Stimulated activated CD4-positive, alpha-beta T cell treated with anti-CD3 and anti-CD28 coated beads, Interleukin-1b, Interleukin-23, amount 100 ng/mL, for 48 hours (primary cell): ENCODE data around the gene CMTM4.
"Not testable (repeated sequence)": the region's sequence is repeated elsewhere in the genome, so short reads cannot be mapped to it uniquely, and the experiment has no call there.

Source experiments
- DNase-seq: peaks from one replicate; pipeline ENCODE4 v3.0.0-alpha.2; 2020

CMTM4 gene

DNA sequence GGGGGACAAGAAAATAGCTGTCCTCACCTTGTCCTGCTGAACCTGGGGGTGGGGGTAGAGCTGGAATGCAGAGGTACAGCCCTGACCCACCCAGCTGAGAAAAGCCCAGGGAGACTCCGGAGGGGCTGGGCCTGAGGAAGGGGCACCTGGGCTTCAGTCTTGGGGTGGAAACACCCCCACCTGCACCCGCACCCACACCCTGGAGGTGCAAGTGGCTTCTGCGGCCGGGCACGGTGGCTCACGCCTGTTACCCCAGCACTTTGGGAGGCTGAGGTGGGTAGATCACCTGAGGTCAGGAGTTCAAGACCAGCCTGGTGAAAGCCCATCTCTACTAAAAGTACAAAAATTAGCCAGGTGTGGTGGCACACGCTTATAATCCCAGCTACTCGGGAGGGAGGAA, 84.6 kb downstream of the CMTM4 start:
- DNase-seq: not testable (repeated sequence)

DNA sequence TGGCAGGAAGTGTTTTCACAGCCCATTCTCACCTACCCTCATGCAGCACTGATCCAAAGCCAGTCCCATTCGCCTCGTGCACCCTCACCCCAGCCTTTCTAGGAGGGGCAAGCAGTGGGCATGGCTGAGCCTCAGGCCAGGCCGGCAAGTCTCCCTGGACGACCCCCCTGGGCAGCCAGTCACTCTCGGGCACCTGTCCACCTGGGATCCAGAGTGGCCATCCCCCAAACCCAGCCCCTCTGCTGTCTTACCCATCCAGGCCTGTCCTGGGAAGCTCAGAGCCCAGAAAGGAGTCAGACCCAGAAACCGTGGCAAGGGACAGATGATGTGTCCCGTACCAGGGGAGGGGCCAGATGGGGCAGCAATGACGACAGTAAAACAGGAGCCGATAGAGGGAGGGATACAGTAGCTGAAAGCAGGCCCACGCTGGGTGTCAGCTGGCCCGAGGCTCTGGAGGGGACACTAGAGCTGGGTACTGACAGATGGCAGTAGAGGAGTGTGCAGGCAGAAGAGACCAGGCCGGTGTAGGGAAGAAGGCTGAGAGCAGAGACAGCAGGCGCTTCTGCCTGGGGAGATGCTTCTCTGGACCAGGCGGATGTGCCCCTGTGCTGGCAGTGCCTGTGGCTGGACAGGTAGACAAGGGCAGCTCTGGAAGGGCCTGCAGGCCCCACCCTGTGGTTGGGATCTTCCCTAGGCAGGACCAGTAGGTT, 86.3 kb downstream of the CMTM4 start:
- DNase-seq: no peak

DNA sequence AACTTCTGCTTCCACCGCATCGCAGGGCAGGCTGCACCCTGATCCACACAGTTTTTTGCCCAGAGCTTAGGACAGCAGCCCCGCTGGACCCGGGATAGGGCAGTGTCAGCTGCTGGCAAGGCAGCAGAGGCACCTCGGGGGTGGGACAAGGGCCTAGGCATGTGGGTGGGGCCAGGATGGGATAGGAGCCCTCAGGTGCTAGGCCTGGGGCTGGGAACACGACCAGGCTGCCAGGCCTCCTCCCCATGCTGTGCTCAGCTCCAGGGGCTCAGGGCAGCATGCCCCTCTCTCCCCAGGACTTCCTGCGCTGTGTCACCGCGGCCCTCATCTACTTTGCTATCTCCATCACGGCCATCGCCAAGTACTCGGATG, 87.4 kb downstream of the CMTM4 start:
- DNase-seq: no peak

DNA sequence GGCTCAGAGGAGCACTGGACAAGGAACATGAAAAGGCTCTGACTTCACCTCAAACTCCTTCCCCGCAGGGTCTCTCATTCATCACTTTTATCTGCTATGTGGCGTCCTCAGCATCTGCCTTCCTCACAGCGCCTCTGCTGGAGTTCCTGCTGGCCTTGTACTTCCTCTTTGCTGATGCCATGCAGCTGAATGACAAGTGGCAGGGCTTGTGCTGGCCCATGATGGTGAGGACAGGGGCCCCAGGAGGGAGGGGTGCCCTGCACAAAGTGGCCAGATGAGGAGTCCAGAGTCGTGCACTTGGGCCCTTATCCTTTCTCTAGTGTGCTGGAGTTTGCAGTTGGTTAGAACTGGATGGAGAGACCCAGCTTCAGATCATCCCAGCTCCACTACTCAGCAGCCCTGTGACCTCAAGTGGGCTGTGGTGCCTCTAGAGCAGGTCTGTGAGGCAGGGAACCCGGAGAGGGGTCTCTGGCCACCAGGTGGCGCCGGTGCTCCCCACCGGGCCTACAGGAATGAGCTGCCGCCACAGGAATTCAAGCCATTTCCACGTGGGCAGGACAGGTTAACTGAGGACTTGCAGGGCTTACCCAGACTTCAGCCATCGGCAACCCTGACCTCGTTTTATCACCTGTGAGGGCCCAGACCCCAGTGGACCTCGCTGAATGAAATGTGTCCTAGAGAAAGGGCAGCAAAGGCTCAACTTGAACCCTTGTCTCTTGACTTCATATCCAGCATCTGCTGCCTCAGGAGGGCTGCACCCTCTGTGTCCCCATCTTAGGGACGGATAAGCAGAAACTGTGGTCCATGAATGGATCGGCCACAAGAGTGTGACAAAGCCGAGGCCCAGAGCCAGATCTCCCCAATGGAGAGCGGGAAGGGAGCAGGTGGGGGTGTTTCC, 88.1 kb downstream of the CMTM4 start:
- peak; percentile 86 for DNase-seq

DNA sequence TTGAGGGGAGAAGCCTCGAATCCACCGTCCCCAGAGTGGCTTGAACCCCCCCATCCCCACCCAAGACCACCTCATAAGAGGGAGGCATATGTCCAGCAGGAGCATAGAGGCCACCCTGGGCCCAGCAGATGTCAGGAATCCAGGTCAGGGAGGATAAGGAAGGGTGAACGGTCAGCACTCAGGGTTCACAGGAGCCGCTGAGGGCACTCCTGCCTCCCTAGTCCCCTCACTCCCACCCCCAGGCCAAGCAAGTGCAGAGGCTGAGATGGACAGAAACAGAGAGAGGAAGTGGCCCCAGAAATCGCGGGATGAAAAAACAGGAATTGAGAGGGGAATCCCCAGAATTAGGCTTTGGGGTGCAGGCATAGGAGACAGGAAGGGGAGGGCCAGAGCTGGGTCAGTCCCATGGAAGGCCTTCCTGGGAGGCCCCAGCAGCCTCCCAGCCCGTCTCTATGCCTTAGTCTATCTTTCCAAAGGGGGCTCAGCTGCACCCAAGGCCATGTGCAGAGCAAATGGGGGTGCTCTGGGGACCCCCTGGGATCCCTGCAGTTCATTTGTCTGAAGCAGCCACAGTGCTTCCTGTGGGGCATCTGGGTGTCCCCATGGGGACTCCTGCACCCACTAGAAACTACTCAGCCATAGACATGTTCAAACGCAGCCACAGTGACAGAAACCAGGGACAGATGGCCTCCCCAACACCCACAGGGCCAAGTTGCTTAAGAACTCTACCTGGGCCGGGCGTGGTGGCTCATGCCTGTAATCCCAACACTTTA, 90.4 kb downstream of the CMTM4 start:
- no peak for DNase-seq

DNA sequence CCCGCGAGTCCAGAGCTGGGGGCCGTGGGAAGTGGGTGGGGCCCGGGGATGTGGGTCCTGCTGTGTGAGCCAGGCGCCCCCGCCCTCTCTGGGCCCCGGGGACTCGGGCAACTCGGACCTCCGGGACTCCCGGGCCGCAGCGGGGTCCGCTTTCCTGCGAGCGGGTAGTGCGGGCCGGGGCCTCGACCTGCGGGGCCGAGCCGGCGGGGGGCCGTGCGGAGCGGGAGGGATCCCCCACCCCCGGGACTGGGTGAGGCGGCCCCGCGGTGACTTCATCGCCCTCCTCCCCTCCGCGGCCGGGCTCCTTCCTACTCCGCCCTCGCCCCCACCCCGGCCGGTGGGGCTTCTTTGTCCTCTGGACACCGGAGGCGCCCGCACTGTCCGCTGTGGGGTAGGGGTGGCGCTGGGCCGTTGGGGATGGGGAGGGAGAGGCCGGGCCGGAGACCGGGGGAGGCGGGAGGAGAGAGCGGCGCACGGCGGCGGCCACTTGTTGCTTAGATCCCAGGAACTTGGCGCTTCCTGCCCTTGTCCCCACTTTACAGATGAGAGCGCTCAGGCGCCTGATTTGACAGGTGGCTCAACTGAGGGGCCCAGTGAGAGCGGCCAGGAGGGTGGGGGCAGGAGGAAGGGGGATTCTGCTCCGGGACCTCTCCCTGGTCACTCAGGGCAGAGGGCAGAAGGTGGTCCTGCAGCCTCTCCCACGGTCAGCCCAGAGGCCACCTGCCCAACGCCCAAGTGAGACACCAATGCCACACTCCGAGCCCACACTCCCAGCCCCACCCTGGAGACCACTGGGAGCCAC, 91.2 kb downstream of the CMTM4 start:
- peak; percentile 17 for DNase-seq

DNA sequence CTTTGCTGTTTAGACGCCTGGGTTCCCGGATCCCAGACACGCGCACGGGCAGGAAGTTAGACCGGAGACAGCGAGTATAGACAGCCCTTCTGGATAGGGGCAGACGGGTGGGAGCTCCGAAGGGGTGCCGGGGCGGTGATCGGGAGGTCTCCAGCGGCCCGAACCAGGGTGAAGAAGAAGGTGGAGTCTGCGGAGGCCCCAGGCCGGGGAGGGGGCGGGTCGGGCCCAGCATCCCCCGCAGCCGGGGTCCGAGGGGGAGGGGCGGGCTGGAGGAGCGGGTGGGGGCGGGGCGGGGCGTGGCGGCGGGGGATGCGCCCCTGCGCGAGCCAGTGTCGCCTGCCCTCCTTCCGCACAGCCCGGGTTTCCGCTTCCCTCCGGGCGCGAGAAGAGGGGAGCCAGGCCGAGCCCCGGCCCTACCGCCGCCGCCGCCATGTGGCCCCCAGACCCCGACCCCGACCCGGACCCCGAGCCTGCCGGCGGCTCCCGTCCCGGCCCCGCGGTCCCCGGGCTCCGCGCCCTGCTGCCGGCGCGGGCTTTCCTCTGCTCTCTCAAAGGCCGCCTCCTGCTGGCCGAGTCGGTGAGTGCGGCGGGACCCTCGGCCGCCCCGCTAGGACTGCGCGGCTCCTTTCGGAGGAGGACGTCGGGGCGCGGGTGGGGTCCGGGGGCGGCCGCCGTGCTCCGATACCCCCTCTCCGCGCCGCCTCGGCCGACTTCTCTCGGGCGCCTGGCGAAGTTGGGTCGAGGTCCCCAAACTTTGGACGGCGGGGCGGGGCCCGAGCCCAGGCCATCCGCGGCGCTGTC, 92.0 kb downstream of the CMTM4 start, which contains the start of gene CMTM3:
CMTM3 (plus strand) TSS at position 329 of the 801 bp plus-strand sequence; CDS start at position 431, 102 bp downstream.
- DNase-seq: peak; percentile 69

DNA sequence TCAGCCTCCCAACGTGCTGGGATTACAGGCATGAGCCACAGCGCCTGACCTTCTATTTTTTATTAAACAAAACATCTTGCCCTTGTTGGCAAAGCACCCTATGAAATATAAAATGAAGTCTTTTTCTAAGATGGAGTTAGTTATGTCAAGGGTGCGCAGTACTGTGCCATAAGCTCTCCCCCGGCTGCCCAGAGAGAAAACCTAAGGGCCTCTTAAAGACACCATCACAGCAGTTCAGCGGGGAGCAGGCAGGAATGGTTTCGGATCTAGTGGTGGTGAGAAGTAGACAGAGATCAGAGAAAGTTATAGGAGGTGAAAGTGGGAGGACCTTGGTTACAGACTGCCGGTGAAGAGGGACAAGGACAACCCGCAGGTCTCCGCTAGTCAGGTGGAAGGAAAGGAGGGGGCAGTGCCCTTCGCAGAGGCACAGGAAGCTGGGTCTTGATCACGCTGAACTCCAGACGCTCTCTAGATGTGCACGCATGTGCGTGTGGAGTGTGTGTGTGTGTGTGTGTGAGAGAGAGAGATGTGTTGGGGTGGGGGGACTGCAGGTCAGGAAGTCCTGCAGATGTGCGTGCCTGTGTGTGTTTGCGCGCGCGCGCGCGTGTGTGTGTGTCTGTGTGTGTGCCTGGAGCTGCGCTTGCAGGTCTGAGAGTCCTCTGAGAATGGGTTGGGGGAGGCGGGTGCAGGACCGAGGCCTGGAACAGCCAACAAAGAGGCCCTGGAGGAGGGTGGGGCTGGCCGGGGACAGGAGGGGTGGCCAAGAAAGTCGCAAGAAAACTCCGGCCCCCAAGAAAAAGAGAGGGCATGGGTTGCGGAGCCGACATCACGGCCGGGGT, 92.8 kb downstream of the CMTM4 start:
- DNase-seq: peak; percentile 73

DNA sequence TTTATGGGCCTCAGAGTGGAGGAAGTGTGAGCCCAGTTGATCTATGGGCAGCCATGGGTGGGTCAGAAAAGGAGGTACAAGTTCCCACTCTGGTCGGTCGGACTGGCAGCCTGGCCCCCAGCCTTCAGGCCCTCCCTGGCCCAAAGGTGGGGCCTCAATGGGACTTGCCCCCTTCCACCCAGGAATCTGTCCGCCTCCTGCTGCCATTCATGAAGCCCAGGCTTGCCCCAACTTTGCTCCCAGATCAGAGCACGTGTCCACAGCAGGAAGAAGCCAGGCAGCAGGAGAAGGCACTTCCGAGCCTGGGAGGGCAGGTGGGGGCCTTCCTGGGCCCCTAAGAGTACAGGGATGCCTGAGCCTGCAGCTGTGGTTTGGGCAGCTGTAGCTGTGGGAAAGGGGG, 95.1 kb downstream of the CMTM4 start:
- no peak for DNase-seq

DNA sequence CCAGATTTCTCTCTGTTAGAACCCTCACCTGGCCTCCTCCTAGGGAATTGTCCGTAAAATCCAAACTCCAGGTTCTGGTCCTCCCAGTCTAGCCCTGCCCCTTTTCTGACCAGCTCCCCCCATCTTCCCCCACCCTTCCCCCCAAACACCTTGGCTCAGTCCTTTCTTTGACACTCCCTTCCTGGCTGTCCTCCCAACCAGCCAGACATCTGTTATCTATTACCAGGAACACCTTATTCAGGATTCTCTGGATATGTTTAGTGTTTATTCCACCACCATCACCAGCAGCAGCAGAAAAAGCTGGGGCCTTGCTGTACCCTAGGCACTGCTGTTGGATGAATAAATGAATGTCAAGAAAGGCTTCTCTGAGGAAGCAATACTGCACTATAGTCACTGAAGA, 96.1 kb downstream of the CMTM4 start:
- DNase-seq: no peak

DNA sequence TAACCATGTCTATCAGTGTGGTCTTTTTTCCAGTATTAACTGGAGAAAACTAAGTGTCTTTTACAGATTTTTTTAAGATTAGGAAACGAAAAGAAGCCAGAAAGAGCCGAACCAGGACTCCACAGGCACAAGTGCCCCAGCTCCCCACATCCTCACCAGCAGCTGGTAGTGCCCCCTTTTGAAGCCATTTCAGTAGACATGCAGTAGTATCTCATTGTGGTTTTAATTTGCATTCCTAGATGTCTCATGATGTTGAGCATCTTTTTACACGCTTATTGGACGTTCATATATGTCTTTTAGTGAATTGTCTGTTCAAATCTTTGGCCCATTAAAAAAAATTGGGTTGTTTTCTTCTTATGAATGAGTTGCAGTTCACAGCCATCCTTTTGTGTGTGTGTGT, 96.8 kb downstream of the CMTM4 start:
- no peak for DNase-seq

DNA sequence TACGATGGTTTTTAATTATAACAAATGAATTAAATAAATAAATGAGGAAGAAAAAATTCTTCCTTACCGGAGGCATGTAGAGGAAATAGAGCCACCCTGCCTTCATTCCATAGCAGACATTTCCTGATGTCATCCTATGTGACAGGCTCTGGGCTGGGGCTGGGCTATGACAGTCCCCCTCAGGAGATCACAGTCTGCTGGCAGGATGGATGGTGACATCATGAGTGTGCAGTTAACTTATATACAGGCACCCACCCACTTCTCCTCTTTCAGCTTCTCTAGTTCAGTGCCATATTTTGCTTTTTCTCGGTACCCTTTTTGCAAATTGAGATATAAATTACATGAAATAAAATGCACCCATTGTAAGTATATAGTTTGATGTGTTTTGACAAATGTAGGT, 98.4 kb downstream of the CMTM4 start:
- no peak for DNase-seq

DNA sequence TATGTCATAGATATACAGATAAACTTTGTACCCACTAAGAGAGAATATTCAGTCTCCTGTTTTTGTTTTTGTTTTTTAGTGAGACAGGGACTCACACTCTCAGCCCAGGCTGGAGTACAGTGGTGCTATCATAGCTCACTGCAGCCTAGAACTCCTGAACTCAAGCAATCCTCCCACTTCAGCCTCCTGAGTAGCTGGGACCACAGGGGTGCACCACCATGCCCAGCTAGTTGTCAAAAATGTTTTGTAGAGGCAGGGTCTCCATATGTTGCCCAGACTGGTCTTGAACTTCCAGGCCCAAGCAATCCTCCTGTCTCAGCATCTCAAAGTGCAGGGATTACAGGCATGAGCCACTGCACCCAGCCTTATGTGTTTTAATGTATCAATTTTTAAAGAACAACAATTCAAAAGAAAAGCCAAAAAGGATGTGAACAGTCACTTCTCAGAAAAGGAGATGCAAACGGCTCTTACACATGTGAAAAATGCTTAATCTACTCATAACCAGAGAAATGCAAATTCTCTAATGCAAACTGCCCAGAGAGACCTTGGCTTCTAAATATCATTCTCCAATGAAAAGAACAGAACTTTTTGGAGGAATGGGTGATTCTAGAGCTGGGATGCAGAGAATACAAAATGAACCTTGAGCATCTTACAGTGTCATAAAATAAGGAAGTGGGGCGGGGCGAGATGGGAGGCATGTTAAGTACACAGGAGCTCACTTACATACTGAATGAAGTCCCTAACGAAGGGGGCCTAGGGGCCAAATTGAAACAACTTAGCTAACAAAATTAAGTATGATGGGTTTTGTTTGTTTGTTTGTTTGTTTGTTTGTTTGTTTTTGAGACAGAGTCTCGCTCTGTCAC, 99.3 kb downstream of the CMTM4 start:
- no peak for DNase-seq

DNA sequence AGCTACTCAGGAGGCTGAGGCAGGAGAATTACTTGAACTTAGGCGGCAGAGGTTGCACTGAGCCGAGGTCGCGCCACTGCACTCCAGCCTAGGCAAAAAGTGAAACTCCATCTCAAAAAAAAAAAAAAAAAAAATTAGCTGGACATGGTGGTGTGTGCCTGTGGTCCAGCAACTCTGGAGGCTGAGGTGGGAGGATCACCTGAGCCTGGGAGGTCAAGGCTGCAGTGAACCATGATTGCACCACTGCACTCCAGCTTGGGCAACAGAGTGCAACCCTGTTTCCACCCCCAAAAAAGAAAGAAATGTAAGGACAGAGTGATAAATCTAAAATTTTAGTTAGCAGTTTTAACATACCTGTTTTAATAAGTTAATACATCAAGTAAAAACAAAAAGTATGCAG, 100.0 kb downstream of the CMTM4 start:
- DNase-seq: not testable (repeated sequence)

DNA sequence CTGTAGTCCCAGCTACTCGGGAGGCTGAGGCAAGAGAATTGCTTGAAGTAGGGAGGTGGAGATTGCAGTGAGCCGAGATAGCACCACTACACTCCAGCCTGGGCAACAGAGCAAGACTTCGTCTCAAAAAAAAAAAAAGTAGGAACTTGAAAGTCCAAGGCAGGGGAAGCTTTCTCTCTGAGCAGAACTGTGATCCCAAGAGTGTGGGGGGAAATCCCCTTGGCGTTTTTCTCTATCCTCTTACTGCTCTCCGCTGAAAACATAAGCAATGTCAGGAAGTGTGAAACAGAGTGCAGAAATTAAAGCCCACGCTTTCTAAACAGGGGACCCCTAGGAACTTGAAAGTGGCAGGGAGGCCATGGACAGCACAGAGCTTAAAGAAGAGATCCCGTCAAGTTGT, 101.8 kb downstream of the CMTM4 start:
- no peak for DNase-seq

DNA sequence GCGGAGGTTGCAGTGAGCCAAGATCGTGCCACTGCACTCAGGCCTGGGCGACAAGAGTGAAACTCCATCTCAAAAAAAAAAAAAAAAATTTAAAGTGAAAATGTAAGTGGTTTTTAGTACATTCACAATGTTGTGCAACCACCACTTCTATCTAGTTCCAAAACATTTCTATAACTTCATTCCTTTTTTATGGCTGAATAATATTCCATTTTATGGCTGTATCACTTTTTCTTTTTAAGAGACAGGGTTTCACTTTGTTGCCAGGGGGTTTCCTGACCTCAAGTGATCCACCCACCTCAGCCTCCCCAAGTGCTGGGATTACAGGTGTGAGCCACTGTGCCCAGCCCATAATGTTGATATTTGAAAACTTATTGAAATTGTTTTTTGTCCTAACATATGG, 103.7 kb downstream of the CMTM4 start:
- DNase-seq: no peak

DNA sequence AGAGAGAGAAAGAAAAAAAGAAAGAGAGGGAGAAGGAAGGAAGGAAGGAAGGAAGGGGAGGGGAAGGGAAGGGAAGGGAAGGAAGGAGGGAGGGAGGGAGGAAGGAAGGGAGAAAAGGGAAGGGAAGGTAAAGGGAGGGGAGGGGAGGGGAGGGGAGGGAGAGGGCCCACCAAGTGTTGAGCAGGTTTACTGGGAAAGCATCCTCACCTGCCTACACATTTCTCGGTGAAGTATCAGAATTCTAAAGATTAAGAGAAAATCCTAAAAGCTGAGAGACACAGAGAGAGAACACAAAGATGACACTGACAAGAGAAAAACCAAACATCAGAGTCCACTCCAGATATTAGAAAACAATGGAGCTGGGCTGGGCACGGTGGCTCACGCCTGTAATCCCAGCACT, 104.3 kb downstream of the CMTM4 start:
- no peak for DNase-seq

DNA sequence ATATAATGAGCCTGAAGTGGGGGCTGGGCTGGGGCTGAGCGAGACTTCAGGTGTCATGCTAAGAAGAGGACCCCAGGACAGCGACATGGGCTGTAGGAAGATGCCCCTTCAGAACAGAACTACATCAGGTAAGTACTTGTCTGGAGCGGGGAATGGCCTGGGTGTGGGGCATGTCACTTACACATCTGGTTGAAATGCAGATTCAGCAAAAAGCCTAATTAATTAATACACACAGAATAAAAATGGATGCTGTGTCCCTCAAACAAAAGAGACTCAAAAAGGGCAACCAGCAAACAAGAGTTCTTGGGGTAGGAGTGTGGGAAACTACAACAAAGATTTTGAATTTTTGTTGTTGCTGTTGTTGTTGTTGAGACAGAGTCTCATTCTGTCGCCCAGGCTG, 105.5 kb downstream of the CMTM4 start:
- no peak for DNase-seq

DNA sequence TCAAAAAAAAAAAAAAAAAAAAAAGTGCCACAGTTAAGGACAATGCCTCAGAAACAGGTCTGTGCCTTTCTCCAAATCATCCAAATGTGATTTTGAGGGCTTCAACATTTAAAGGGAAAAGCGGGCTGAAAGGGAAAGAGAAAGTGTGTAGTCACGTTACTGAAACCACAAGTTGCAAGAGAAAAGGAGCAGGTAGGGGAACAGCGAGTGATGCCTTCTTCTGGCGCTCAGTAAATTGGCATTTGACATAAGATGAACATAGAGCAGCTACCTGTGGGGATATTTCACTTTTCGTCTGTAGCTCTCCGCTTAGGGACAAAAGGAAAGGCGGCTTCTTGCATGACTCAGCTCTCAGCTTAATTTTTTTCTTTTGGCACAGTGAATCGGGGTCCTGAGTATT, 106.2 kb downstream of the CMTM4 start:
- DNase-seq: no peak
